Measurements from ENCODE around the gene LENEP.
A peak's percentile ranks its signal among the peaks of the same experiment; 100 is the strongest.
"Not testable (repeated sequence)": the region's sequence is repeated elsewhere in the genome, so short reads cannot be mapped to it uniquely, and the experiment has no call there.

LENEP gene

DNA sequence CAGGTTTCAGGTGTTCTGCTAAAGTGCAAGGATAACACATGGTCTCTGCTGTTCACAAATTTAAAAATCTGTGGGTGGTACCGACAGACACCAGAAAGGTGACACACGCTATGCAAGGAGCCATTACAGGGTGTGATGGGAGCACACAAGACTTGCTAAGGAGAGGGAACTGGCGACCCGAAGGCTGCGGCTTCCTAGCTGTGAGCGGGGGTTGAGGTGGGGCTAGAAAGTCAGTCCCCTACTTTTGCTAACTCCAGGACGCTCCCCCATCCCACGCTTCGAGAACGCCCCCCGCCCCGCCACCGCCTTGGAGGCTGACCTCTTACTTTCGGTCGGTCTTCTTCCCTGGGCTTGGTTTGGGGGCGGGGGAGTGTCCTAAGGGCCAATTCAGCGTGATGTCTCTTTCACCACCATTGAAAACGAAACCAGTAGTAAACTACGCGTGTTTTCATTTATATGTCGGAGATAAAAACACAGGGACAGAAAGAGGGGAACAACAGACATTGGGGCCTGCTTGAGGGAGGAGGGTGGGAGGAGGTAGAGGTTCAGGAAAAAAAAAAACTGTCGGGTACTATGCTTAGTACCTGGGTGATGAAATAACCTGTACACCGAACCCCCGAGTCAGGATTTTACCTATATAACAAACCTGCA lies 17.9 kb upstream of the LENEP start:
- no peak for DNase-seq

DNA sequence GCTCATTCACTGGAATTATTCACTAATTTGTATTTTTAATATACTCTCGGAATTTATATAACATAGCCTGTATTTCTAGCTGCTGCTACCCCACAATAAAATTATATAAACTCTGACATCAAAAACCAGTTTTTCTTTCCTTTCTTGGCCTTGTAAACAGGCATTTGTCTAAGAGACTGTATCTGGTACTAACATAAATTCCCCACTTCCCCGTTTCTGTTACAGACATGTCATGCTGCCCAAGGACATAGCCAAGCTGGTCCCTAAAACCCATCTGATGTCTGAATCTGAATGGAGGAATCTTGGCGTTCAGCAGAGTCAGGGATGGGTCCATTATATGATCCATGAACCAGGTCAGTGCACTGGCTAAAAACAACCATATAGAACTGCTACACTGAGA lies 15.6 kb upstream of the LENEP start:
- not testable (repeated sequence) for DNase-seq

DNA sequence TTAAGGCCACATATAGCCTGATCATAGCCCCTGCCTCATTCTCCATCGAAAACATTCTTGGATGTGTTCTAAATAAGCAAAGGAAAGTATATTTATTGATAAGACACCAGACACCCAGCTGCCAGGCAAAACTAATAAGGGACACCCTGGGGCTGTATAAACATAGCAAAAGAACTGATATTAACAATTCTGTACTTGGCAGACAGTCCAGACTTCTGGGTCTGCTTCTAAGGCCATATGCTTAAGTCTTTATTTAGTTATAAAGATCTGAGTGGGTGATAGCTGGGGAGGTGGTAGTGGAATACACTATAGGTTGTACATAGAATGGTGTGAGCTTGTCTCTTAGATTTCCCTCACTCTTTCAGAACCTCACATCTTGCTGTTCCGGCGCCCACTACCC lies 15.0 kb upstream of the LENEP start:
- DNase-seq = no peak

DNA sequence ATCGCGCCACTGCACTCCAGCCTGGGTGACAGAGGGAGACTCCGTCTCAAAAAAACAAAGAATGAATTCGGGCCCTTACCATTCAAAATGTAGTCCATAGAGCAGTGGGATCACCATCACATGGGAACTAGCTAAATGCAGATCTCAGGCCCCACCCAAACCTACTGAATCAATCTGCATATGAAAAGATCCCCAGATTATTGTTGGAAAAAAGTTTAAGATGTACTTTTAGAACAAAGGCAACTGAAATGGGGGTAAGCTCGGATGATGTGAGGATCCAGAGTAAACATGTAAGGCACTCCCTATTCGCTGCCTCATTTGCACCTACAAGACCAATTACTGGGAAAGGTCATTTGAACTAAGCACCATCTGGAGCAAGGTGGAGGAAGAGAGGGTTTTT lies 11.0 kb upstream of the LENEP start:
- no peak for DNase-seq

DNA sequence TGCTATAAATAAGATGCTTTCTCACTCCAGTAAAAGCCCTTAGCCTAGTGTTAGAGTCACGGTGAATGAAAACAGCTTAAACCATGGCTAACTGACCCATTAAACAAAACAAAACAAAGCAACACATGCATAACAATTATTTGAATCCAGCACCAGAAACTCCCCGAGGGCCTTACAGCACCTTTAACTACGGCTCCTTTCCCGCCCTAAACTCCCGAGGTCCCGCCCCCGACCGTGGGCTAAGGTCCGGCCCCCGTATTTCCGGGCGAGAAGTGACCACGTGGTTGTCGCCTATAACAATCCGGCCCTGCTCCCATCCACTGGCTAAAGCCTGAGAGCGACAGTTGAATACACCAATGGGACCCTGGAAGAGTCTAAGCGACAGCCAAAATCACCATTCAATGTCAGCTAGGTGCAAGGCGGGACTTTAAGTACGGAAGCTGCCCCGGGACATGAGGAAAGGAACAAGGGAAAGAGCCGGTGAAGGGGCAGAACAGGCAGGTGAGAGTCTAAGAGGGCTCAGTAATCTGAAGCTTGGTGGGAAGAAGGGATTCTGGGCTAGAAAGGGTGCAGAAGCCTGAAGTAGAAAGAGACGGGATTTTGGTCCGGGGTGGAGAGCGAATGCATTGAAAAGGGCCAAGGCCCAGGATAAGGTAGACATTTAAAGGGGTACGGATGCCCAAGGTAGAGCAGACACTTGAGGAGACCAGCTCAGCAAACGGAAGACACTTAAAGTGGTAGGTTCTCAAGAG lies 10.3 kb upstream of the LENEP start, which contains the start of gene FLAD1:
FLAD1 (plus strand) TSS at position 448 of the 752 bp plus-strand sequence. CDS start 351 bp downstream, outside the sequence.
- DNase-seq = peak; percentile 73

DNA sequence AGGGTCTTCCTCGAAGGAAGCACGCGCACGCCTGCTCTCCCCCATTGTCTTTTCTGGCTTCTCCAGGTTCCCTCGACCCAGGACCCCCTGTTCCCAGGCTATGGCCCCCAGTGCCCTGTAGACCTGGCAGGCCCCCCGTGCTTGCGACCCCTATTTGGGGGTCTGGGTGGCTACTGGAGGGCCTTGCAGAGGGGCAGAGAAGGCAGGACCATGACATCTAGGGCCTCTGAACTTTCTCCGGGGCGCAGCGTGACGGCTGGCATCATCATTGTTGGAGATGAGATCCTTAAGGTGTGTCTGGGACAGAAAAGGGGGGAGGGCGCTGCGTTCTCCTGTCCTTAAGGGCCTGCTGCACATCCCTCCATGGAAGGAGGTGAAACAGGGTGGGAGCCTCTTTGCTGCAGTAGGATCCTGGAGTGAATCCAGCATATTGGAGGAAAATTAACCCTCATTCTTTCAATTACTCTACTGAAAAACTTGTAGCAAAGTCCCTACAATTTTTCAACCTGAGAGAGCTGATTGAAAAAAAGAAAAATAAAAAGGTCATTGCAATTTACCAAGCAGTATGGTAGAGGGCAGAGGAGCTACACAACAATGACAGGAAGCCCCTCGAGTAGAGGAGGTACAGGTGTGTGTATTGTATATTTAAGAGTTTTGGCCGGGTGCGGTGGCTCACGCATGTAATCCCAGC lies 9.5 kb upstream of the LENEP start:
- no peak for DNase-seq

DNA sequence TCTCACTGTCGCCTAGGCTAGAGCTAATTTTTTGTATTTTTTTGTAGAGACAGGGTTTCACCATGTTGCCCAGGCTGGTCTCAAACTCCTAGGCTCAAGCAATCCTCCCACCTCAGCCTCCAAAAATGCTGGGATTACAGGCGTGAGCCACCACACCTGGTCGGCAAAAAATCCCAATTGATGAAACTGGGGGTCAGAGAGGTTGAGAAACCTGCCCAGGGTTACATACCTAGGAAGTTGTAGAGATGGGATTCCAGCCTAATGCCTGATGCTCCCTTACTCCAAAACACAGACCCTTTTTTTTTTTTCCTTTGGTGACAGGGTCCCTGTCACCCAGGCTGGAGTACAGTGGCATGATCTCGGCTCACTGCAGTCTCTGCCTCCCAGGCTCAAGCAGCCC lies 6.7 kb upstream of the LENEP start:
- not testable (repeated sequence) for DNase-seq

DNA sequence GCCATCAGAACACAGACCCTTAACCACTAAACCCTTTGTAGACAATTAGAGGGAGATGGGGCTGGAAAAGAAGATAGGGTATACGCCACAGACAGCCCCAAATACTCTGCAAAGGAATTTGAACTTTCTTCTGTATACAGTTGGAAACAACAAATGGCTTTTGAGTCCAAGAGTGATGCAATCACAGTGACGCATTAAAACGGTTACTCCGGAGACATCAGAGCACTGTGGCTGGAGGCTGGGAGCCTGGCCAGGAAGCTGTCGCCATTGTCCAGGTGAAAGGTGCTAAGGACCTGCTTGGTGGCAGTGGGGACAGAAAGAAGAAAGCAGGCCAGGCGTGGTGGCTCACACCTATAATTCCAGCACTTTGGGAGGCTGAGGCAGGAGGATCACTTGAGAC lies 6.1 kb upstream of the LENEP start:
- DNase-seq = no peak

DNA sequence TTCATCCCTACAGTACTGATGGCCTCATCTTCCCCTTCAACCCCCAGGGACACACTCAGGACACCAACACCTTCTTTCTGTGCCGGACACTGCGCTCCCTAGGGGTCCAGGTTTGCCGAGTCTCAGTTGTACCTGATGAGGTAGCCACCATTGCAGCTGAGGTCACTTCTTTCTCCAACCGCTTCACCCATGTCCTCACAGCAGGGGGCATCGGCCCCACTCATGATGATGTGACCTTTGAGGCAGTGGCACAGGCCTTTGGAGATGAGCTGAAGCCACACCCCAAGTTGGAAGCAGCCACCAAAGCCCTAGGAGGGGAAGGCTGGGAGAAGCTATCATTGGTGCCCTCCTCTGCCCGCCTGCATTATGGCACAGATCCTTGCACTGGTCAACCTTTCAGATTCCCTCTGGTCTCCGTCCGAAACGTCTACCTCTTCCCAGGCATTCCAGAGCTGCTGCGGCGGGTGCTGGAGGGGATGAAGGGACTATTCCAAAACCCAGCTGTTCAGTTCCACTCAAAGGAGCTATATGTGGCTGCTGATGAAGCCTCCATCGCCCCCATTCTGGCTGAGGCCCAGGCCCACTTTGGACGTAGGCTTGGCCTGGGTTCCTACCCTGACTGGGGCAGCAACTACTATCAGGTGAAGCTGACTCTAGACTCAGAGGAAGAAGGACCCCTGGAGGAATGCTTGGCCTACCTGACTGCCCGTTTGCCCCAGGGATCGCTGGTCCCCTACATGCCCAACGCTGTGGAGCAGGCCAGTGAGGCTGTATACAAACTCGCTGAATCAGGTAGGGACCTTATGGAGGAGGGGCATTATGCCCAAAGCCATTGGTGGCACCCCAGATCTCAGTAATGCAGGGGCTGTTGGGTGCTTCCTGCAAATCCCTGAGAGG lies 5.1 kb upstream of the LENEP start:
- no peak for DNase-seq

DNA sequence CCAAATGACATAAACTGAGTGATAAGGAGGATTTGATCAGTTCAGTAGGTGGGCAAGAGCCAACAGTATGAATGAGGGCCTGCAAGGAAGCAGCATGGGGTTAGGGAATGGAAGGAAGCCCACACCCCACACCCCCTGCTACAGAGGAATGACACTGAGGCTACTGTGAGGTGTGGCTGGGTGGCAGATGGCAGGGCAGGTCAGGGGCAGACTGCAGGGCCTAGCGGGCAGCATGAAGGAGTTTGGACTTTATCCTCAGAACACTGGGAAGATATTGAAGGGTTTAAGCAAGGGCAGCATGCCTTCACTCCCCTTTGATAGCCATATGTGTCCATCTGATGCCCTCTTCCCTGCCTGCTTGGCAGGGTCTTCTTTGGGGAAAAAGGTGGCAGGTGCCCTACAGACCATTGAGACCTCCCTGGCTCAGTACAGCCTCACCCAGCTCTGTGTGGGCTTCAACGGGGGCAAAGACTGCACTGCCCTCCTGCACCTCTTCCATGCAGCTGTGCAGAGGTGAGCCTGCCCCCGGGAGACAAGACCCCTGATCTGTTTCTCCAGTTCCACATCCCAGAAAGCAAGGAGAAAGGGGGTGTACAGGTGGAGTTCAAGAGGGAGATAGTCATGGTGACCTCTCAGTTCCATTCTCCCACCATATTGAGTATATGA lies 4.1 kb upstream of the LENEP start:
- DNase-seq = no peak

DNA sequence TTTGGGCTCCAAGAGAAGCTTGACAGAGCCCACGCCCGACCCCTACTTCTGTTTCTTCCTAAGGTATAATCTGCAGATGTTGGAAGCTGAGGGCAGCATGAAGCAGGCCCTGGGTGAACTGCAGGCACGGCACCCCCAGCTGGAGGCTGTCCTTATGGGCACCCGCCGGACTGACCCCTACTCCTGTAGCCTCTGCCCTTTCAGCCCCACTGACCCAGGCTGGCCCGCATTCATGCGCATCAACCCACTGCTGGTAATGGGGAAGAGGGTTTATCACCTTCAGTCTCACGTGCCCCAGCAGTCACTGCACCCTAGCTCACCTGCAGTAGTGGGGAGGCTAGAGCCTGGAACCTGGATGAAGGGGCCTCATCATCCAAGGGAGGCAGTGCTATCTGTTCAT lies 3.1 kb upstream of the LENEP start:
- DNase-seq = no peak

DNA sequence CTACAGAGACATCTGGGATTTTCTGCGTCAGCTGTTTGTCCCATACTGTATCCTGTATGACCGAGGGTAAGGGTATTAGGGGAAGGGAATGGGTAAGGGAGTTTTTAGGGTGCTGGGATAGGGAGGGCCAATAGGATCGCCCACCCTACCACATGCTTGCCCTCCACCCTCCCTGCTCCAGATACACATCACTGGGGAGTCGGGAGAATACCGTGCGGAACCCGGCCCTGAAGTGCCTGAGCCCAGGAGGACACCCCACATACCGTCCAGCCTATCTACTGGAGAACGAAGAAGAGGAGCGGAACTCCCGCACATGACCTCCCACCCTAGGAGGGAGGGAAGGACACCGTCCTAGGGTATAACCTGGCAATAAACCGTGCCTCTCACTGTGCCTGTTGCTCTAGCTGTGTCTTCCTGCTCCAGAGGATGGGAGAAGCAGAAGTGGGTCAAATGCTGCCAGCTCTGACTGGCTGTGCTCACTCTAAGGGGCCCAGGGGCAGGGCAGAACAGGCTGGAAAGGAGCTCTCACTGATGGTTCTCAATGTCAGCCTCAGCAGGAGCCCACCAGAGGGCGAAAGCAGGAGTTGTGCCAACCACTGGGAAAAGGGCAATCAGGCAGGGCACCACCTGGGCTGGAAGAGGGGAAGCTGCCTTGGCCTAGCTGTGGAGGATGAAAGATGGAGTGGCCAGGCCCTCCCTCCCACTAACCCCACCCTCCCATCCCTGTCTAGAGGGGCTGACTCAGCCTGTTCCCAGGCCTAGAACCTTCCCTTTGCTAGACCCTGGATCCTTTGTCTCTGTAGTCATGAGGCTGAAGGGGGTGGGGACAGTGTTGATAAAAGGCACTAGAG lies 440 bp upstream of the LENEP start:
- DNase-seq = no peak

DNA sequence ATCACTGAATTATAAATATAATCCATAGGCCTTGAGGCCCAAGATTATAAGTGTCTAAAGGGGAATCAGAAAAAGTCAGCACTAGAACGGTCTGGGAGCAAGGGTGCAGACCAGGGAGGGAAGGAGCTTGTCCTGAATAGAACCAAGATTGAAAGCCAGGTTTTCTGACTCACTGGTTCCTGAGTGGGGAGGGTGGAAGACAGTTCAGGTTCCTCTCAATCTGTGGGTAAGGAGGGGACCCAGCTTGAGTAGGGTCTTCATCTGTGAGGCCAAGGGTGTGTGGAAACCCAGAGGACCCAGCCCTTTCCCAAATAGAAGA lies 842 bp downstream of the LENEP start:
- no peak for DNase-seq

DNA sequence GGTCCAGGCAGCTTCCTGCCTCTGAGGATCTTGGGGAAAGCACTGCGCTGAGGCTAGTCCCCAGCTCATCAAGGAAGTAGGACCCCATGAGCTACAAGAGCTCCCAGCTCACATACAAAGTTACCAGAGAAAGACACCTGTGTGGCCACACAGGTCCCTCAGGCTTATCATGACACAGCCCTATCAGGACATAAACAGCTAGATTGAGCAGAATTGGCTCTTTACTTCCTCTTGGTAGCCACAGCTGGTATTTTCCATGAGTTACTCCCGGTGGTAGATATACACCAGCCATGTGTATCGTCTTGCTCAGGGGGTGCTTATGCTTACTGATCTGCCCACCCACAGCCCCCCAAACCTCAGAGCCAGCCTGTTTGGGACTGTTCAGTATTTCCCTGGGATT lies 1.2 kb downstream of the LENEP start:
- DNase-seq = no peak

DNA sequence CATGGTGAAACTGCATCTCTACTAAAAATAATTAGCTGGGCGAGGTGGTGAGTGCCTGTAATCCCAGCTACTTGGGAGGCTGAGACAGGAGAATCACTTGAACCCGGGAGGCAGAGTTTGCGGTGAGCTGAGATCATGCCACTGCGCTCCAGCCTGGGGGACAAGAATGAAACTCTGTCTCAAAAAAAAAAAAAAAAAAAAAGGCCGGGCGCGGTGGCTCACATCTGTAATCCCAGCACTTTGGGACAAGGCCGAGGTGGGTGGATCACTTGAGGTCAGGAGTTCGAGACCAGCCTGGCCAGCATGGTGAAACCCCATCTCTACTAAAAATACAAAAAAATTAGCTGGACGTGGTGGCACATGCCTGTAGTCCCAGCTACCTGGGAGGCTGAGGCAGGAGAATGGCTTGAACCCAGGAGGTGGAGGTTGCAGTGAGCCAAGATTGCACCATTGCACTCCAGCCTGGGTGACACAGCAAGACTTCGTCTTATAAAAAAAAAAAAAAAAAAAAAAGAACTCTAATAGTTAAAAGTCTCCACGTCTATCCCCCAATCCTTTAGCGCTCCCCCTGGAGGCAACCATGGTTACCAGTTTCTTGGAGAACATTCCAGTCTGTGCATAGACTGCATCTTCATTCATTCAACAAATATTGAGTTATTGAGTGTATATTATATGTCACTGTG lies 2.1 kb downstream of the LENEP start:
- DNase-seq = not testable (repeated sequence)

DNA sequence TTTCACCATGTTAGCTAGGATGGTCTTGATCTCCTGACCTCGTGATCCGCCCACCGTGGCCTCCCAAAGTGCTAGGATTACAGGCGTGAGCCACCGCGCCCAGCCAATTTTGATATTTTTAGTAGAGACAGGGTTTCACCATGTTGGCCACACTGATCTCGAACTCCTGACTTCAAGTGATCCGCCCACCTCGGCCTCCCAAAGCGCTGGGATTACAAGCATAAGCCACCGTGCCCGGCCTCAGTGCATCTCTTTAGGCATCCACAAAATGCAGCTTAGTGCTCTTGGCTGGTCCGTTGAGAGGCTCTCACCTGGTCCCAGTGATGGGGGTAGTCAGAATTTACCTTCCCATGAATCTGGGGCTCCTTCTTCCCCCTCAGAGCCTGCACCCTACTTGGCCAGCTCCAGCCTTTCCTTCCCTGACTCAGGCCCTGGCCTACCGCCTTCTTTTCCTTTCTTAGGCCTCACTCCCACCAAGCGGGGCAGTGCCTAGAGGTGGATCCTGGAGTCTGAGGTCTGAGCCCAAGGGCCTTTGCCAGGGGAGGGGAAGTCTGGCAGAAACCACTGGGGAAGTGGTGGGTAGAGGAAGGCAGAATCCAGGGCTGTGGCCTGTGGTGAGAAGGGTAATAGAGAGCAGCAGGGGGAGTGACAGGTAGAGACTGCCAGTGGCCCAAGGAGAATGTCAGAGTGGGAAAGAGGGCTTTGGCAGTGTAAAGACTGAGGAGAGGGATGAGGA lies 3.7 kb downstream of the LENEP start:
- no peak for DNase-seq

DNA sequence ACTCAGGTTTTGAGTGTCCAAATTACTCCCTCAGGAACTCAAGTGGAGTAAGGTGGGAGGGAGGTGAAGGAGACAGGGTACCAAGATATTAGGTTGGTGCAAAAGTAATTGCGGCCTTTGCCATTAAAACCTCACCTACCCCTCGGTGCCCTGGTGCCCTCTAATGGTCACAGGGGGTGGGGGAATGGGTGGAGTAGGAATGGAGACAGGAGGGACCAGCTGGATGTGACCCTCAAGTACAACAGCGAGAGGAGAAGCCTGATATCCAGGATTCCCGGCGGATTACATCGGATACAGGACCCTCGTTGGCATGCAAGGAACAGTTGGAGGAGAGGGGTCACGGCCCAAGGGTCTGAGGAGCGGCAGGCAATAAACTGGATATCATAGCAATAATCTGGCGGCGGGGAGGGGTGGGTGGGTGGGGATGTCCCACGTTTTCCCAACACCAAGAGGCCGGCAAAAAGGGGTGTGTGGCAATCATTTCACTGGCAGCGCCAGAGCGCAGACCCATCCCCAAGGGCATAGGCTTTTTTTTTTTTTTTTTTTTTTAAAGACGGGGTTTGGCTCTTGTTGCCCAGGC lies 4.9 kb downstream of the LENEP start:
- no peak for DNase-seq

DNA sequence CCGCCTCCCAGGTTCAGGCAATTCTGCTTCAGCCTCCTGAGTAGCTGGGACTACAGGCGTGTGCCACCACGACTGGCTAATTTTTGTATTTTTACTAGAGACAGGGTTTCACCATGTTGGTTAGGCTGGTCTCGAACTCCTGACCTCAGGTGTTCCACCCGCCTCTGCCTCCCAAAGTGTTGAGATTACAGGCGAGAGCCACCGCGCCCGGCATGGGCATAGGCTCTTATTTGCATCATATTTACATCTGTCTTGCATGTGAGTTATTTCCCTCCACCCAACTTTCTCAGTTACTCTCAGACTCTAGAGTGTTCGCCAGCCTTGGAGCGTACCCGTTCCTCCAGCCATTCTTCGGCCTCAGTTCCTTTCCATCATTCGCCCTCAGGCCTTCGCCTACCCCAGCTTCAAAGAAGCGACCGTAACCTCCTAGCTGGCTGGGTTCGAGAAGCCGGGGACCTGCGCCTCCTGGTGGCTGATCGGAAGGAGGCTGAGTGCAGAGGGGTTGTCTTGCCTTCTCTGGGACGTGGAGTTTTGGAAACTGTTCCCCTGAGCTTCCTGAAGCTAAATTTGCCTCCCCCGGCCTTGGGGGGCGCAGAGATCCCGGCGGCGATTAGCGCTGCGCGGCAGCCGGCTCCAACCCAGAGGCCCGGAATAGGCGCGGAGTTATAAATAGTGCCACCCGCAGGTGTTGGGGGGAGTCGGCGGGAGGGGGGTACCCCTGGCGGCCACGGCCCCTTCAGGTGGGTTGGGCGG lies 5.6 kb downstream of the LENEP start:
- peak; percentile 34 for DNase-seq
